GM18873 (cell line): ENCODE results near the gene SIRT3.
"Not testable (repeated sequence)": the region's sequence is repeated elsewhere in the genome, so short reads cannot be mapped to it uniquely, and the experiment has no call there.

Experiments used
- ATAC-seq: cut with Tn5 transposase; IDR thresholded peaks from one replicate; pipeline ENCODE4 v1.9.1; 2021; ENCODE audit warnings: mild to moderate bottlenecking, moderate library complexity, moderate number of reproducible peaks; ENCODE audit not compliant: unreplicated experiment, low FRiP score

The SIRT3 gene

DNA sequence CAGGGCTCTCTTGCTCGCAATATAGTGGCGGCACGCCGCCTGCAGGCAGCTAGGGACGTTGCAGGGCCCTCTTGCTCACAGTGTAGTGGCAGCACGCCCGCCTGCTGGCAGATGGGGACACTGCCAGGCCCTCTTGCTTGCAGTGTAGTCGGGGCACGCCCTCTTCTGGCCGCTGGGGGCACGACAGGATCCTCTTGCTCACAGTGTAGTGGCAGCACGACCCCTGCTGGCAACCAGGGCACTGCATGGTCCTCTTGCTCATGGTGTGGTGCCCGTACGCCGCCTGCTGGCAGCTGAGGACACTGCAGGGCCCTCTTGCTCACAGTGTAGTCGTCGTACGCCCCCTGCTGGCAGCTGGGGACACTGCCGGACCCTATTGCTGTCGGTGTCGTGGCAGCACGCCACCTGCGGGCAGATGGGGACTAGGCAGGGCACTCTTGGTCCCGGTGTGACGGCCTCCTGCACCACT, 46.3 kb downstream of the SIRT3 start:
- peak; percentile 76 for ATAC-seq

DNA sequence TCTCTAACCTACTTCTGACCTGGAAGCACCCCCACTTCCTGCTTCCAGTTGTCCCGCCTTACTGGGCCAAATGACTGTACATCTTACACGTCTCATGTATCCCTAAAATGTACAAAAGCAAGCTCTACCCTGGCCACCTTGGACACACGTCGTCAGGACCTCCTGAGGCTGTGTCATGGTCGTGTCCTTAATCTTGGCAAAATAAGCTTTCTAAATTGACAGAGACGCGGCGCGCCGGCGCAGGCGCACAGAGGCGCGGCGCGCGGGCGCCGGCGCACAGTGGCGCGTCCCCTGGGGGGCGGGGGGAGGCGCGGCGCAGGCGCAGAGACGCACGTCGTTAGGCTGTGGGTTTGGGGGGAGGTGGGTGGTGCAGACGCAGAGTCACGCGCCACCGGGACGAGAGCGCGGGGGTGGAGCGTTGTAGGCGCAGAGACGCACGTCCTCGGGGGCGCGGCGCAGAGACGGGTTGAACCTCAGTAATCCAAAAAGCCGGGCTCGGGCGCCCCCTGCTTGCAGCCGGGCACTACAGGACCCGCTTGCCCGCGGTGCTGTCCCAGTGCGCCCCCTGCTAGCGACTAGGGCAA, 46.9 kb downstream of the SIRT3 start:
- ATAC-seq = not testable (repeated sequence)

DNA sequence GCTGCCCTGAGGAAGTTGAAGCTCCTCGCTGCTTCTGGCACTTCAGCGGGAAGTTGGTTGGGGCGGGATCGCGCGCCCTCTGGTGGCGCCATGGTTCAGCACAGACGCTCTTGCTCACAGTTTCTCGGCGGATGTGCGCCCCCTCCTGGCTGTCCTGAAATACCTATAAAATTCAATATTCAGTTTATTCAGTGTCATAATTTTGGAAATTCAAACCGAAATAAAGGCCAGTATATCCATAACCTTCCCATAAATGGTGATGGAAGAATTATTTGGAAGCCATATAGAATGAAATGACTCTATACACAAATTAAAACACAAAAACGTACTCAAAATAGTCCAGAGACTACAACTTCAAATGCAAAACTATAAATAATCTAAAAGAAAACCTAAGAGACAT, 55.9 kb downstream of the SIRT3 start:
- ATAC-seq = not testable (repeated sequence)
